Airway epithelial cell (primary cell): ENCODE results near the gene CCDC80. TPM values are rescaled to one million over a fixed set of nuclear protein-coding genes. Genes with fewer than 3 reads are reported as not detected.

Source experiments
- total RNA-seq: library from RNA; depleted of rRNA; stranded (reverse); fragments of >200 nt; gene quantifications from 2 replicates; pipeline ENCODE4 v1.2.3, GENCODE V29; 2015

CCDC80 gene, protein sequence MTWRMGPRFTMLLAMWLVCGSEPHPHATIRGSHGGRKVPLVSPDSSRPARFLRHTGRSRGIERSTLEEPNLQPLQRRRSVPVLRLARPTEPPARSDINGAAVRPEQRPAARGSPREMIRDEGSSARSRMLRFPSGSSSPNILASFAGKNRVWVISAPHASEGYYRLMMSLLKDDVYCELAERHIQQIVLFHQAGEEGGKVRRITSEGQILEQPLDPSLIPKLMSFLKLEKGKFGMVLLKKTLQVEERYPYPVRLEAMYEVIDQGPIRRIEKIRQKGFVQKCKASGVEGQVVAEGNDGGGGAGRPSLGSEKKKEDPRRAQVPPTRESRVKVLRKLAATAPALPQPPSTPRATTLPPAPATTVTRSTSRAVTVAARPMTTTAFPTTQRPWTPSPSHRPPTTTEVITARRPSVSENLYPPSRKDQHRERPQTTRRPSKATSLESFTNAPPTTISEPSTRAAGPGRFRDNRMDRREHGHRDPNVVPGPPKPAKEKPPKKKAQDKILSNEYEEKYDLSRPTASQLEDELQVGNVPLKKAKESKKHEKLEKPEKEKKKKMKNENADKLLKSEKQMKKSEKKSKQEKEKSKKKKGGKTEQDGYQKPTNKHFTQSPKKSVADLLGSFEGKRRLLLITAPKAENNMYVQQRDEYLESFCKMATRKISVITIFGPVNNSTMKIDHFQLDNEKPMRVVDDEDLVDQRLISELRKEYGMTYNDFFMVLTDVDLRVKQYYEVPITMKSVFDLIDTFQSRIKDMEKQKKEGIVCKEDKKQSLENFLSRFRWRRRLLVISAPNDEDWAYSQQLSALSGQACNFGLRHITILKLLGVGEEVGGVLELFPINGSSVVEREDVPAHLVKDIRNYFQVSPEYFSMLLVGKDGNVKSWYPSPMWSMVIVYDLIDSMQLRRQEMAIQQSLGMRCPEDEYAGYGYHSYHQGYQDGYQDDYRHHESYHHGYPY
- total RNA-seq, result 8.6 and 14.0 TPM in 2 replicates

DNA sequence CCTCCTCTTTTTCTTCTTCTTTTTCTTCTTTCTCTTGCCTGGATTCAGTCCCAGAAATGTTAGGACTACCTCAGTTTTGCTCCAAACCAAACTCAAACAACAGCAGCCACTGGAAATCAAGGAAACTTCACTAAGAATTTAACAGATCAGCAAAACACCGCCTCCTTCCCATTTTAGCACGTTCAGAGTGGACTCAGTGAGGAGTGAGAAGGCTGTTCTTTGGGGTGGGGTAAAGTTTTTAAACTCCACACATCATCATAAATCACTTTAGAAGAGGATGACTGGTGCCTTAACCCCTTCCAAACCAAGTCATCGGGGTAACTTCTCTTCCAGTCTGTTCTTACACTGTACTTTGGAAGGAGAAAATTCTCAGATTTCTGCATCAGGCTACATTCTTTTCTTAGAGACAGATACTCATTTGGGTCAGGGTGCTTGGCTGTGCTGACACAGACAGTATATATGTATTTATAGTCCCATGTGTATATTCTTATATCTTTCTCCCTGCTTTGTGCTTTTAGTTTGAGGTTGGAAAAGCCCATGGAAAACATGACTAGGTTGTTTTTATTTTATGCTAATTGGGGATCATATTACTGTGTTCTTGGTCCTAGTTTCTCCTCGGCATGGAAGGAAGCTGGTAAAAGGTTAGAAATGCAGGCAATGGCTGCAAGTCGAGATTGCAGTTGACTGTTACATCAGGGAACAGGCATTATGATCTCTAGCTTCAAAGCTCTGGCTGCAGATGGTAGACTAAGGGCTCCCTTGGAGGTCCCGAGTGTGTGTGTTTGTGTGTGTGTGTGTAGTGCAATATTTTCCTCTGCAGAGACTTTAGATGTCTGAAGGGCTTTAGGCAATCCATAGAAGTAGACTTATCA is at the start of gene CCDC80:
Gene CCDC80 (minus strand): TSS at position 214 of the 872 bp plus-strand sequence. CDS start 1,238 bp downstream, outside the sequence.

DNA sequence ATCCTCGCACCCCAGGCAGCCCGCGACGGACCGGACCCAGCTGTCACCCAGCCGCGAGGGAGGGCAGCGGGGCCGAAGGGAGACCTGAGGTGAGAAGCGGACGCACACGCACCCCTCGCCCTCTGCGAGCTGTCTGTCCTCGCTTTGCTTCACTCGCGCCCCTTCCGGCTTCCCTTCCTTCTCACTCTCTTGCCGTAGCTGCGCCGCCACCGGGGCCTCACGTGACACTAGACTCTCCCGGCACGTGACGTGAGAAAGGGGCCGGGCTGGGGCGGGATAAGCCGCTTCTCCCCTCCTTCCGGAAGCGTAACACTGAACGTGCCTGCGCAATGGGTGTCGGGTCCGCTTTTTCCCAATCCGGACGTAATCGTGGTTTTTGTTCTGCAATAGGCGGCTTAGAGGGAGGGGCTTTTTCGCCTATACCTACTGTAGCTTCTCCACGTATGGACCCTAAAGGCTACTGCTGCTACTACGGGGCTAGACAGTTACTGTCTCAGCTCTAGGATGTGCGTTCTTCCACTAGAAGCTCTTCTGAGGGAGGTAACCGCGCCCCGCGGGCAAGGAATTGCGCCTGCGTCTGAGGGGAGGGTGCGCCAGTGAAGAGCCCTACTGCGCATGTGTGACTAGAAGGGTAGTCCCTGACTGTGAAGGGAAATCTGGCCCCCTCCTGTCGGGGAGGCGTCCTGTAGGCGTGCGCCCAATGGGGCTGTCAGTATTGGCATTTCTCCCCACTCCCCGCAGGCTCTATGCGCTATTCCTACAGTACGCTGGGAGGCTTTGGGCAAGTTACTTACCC is 79.0 kb downstream of the CCDC80 start, which contains the start of the genes ATG3 and SLC35A5:
Gene ATG3 (minus strand): TSS at position 229 of the 796 bp plus-strand sequence. CDS start 434 bp downstream, outside the sequence.
Gene SLC35A5 (plus strand): TSS at position 312 of the 796 bp plus-strand sequence. CDS start 1,359 bp downstream, outside the sequence.

Other genes with a start within 250 kb of the CCDC80 start
- not detected in 2 replicates for gene BTLA, start 141.7 kb downstream of the CCDC80 start, total RNA-seq
- gene ATG3, start 79.2 kb downstream of the CCDC80 start, total RNA-seq, result 50.5 and 50.7 TPM in 2 replicates
- gene SLC35A5, start 79.1 kb downstream of the CCDC80 start, total RNA-seq, result 14.7 and 18.6 TPM in 2 replicates
- not detected in 2 replicates for gene CD200R1L, start 205.7 kb upstream of the CCDC80 start, total RNA-seq